ENCODE data around the gene MT1M. TPM values are rescaled to one million over a fixed set of nuclear protein-coding genes. Genes with fewer than 3 reads are reported as not detected.

MT1M gene
- total RNA-seq, 1 experiment from 2014 or later = not detected

DNA sequence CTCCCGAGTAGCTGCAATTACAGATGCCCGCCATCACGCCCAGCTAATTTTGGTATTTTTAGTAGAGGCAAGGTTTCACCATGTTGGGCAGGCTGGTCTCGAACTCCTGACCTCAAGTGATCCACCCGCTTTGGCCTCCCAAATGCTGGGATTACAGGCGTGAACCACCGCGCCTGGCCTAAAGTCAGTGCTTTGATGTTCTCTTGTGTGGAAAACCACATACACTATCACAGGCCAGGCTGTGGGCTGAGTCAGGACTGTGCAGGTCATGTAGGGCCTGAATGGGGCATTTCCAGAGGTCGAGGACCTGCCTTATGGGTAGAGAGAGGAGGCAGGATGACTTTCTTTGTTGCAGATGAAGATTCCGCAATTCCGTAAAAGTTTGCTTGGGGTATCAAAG lies 48.2 kb upstream of the MT1M start:
- no peak overlapping the region for H2AFZ ChIP-seq
- ChIA-PET POLR2A (ENCODE audit: unreplicated experiment) (no interaction called here), CTCF (no interaction called here)
- no peaks in the 10 kb centered on the region for H3K79me2 ChIP-seq (ENCODE audit: low read depth)
- H3K27ac ChIP-seq = no peak overlapping the region
- H4K20me1 ChIP-seq (ENCODE audit: insufficient read depth) = no peaks in the 10 kb centered on the region
- no peaks in the 10 kb centered on the region; the same call in 1 of the 2 replicates for H3K27me3 ChIP-seq (ENCODE audit: insufficient read depth, low read depth)
- no peak for DNase-seq
- no peaks in the 10 kb centered on the region for H3K9me3 ChIP-seq (ENCODE audit: insufficient read depth, low read depth)
- no peak overlapping the region for H3K4me2 ChIP-seq
- no TSS peak for BruUV-seq (replicated peaks)
- H3K4me3 ChIP-seq = no peak overlapping the region
- no peaks in the 10 kb centered on the region for H3F3A ChIP-seq (ENCODE audit: insufficient read depth, low read depth)
- TF ChIP-seq, protein P1, sequence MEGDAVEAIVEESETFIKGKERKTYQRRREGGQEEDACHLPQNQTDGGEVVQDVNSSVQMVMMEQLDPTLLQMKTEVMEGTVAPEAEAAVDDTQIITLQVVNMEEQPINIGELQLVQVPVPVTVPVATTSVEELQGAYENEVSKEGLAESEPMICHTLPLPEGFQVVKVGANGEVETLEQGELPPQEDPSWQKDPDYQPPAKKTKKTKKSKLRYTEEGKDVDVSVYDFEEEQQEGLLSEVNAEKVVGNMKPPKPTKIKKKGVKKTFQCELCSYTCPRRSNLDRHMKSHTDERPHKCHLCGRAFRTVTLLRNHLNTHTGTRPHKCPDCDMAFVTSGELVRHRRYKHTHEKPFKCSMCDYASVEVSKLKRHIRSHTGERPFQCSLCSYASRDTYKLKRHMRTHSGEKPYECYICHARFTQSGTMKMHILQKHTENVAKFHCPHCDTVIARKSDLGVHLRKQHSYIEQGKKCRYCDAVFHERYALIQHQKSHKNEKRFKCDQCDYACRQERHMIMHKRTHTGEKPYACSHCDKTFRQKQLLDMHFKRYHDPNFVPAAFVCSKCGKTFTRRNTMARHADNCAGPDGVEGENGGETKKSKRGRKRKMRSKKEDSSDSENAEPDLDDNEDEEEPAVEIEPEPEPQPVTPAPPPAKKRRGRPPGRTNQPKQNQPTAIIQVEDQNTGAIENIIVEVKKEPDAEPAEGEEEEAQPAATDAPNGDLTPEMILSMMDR (conservative IDR thresholded peaks at IDR 0.05) = no peak
- no peak for TF ChIP-seq EZH2 (IDR thresholded peaks at IDR 0.05; ENCODE audit: low read depth)
- H3K4me1 ChIP-seq (replicated peaks; ENCODE audit: insufficient read depth) = 0 out of 2 replicates have a peak, but pooled peaks cover 9% of the 10 kb centered on the region
- H3K36me3 ChIP-seq (ENCODE audit: low read depth) = no peaks in the 10 kb centered on the region
- no peaks in the 10 kb centered on the region for H3K9me2 ChIP-seq (ENCODE audit: insufficient read depth)
- intact Hi-C loops (cut with micrococcal nuclease; ENCODE audit: unreplicated experiment) = no loop called here

DNA sequence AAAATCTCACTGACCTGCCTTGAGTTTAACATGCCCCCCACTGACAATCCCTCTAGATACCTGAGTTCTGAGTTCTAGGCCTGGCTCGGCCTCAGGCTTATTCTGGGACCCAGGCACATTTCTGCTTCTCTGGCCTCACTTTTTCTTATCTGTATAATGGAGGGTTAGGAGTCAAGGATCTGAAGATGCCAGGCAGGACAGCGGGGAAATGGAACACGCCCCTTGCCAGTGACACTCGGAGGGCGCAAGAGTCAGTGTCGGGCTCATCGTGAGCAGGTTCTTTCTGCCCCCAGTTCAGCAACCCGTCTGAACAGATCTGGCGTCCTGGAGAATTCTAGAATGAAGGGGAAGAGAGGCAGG lies 43.7 kb upstream of the MT1M start:
- H3K9me2 ChIP-seq (ENCODE audit: insufficient read depth) = no peaks in the 10 kb centered on the region
- H3K9me3 ChIP-seq (ENCODE audit: insufficient read depth, low read depth) = no peaks in the 10 kb centered on the region
- H3F3A ChIP-seq (ENCODE audit: insufficient read depth, low read depth) = no peaks in the 10 kb centered on the region
- no peaks in the 10 kb centered on the region for H3K4me1 ChIP-seq (replicated peaks; ENCODE audit: insufficient read depth)
- CTCF ChIA-PET = no interaction called here
- POLR2A ChIA-PET (ENCODE audit: unreplicated experiment) = no interaction called here
- DNase-seq = no peak
- no peak overlapping the region for H2AFZ ChIP-seq
- no peaks in the 10 kb centered on the region for H3K36me3 ChIP-seq (ENCODE audit: low read depth)
- intact Hi-C loops (cut with micrococcal nuclease; ENCODE audit: unreplicated experiment) = no loop called here
- H3K4me3 ChIP-seq = no peak overlapping the region
- no TSS peak for BruUV-seq (replicated peaks)
- no peaks in the 10 kb centered on the region; the same call in 1 of the 2 replicates for H3K27me3 ChIP-seq (ENCODE audit: insufficient read depth, low read depth)
- no peak overlapping the region for H3K27ac ChIP-seq
- TF ChIP-seq, protein P1 (conservative IDR thresholded peaks at IDR 0.05) = no peak
- TF ChIP-seq EZH2 (IDR thresholded peaks at IDR 0.05; ENCODE audit: low read depth) = no peak
- no peak overlapping the region for H3K4me2 ChIP-seq
- no peaks in the 10 kb centered on the region for H4K20me1 ChIP-seq (ENCODE audit: insufficient read depth)
- no peaks in the 10 kb centered on the region for H3K79me2 ChIP-seq (ENCODE audit: low read depth)

GRCh38 chr16:56589141-56590039 lies 43.1 kb upstream of the MT1M start, which contains the start of gene MT3:
Gene MT3 (plus strand): TSS chr16:56589528. CDS start chr16:56589591, 63 bp downstream.
- no TSS peak for BruUV-seq (replicated peaks)
- H3K9me2 ChIP-seq (ENCODE audit: insufficient read depth) = no peaks in the 10 kb centered on the region
- H3K27ac ChIP-seq = no peak within 1 kb of the TSS
- intact Hi-C loops (cut with micrococcal nuclease; ENCODE audit: unreplicated experiment) = no loop called here
- TF ChIP-seq EZH2 (IDR thresholded peaks at IDR 0.05; ENCODE audit: low read depth) = no peak
- TF ChIP-seq, protein P1 (conservative IDR thresholded peaks at IDR 0.05) = no peak
- no peaks in the 10 kb centered on the region for H3K79me2 ChIP-seq (ENCODE audit: low read depth)
- H3K4me3 ChIP-seq = no peak within 1 kb of the TSS
- ChIA-PET CTCF (no interaction called here), POLR2A (ENCODE audit: unreplicated experiment) (no interaction called here)
- H3K4me2 ChIP-seq = no peak within 1 kb of the TSS
- H3K9me3 ChIP-seq (ENCODE audit: insufficient read depth, low read depth) = no peaks in the 10 kb centered on the region
- H4K20me1 ChIP-seq (ENCODE audit: insufficient read depth) = no peaks in the 10 kb centered on the region
- no peaks in the 10 kb centered on the region; the same call in 1 of the 2 replicates for H3K27me3 ChIP-seq (ENCODE audit: insufficient read depth, low read depth)
- peak in 1 of 2 experiments; percentile 48 for DNase-seq
- H3K36me3 ChIP-seq (ENCODE audit: low read depth) = no peaks in the 10 kb centered on the region
- H2AFZ ChIP-seq = no peak within 1 kb of the TSS
- no peaks in the 10 kb centered on the region for H3K4me1 ChIP-seq (replicated peaks; ENCODE audit: insufficient read depth)
- H3F3A ChIP-seq (ENCODE audit: insufficient read depth, low read depth) = no peaks in the 10 kb centered on the region

Measured in PC-9 (cell line).